GM12891 (cell line): ENCODE measurements around the gene GJD3.

Experiments used
- DNase-seq: peaks from one replicate; pipeline ENCODE4 v3.0.0; 2011; ENCODE audit warnings: low spot score; ENCODE audit not compliant: insufficient read length
- FAIRE-seq: peaks from 2 replicates; lab custom pipeline; 2011; peaks lifted over from hg19 to GRCh38; lab: Jason Lieb, UNC
- PAX5 ChIP-seq: IDR thresholded peaks from 2 replicates; pipeline ENCODE4 v1.6.1; 2011; ENCODE audit warnings: low read length, moderate library complexity, mild to moderate bottlenecking; ENCODE audit not compliant: insufficient read depth, severe bottlenecking
- POLR2A ChIP-seq: IDR thresholded peaks from 2 replicates; pipeline ENCODE4 v1.6.1; 2011; ENCODE audit warnings: low read depth, low read length, control low read depth
- POLR2AphosphoS5 ChIP-seq: IDR thresholded peaks from 2 replicates; pipeline ENCODE4 v1.6.1; 2011; ENCODE audit warnings: low read depth, low read length, control low read depth
- POU2F2 ChIP-seq: IDR thresholded peaks from 2 replicates; pipeline ENCODE4 v1.6.1; 2011; ENCODE audit warnings: low read depth, mild to moderate bottlenecking, control low read depth, low read length, moderate library complexity
- SPI1 ChIP-seq: IDR thresholded peaks from 2 replicates; pipeline ENCODE4 v1.6.1; 2011; ENCODE audit warnings: low read depth, low read length, control low read depth
- TAF1 ChIP-seq: IDR thresholded peaks from 2 replicates; pipeline ENCODE4 v1.6.1; 2011; ENCODE audit warnings: low read depth, low read length, control low read depth

Gene GJD3

DNA sequence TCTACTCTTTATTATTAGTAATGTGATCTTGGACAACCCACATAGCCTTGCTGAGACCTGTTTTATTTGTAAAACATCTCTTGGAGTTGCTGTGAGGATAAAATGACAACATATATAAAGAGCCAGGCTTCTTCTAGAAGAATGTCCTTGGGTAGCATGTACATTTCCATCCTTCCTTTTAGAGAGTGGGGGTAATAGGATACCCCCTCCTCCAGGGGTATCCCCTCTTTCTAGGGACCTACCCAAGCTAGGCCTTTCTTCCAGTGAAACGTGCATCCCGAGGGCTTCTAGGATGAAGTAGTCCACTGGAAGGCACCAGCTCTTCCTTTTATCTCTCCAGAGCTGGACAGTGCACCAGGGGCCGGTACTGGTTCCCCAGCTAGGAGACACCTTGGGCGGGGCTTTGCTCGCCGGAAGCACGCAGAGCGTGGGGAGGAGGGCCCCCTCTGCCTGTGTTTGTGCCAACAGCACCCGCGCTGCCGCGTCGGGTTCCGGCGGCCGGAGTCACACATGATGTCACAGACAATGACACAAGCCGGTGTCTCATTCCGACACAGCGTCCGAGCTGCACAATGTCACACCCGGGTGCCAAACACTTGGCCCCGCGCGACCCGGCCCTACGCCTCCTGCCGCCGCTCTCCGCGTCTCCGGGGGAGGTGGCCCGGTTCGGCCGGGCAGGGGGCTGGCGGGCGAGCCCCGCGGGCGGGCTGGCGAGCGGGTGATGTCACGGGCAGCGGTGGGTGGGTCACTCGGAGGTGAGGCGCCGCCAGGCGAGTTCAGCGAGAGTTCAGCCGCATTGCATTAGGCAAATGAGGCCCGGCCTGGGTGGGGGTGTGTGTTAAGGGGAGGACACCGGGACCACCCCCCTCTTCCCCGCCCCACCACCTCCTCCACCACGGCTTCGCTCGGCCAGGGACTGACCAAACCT is 23.4 kb downstream of the GJD3 start:
- peak; percentile 83 for FAIRE-seq

DNA sequence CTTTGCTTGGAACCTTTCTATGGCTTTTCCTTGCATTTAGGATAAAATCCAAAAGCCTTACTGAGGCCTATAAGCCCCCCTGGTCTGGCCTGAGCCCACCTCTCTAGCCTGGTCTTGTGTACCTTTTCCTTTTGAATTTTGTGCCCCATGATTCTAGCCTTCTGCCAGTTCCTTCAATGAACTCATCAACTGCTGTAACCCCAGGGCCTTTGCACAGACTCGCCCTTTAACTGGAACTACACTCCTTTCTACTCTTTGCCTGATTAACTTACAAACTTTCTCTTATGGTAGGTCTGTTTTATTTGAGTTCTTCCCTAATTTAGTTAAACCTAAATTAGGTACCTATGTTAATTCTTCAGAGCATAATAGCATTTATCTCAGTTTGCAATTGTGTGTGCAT is 24.2 kb downstream of the GJD3 start:
- DNase-seq = no peak
- no peak for FAIRE-seq
- no peak for TF ChIP-seq SPI1
- no peak for TF ChIP-seq POLR2A
- TF ChIP-seq TAF1 = no peak
- TF ChIP-seq PAX5 = no peak
- no peak for TF ChIP-seq POLR2AphosphoS5
- no peak for TF ChIP-seq POU2F2

More for the DNA sequence above, 23.4 kb downstream of the GJD3 start:
- peak; percentile 78 for DNase-seq
- TF ChIP-seq TAF1 (no peak), SPI1 (no peak), POLR2AphosphoS5 (no peak), PAX5 (no peak), POLR2A (no peak), POU2F2 (no peak)

DNA sequence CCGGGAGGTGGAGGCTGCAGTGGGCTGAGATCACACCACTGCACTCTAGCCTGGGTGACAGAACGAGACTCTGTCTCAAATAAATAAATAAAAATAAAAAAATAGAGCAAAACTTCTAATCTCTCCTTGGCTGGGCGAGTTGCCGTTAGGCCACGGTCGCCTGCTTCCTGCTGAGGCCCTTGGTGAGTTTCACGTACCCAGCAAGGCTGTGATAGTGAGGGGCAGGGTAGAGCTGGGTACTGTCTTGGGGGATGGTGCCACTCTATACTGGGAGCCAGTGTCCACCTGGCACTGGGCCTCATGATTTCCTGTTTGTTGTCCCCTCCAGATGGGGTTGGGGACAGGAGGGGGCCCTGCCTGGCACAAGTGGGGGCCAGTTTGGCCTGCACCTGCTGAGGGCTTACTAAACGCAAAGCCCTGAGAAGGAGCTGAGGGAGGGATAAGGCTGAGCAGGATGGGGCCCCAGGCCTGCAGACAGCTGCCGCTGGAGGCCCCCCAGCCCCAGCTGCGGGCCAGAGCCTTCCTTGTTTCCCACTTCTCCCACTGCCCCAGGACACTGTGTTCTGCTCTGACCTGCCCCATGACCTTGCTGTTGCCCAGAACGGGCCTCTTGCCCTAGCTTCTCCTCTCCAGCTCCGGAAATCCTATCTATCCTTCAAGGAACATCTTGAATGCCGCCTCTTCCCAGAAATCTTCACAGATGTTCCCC is 25.4 kb downstream of the GJD3 start:
- DNase-seq (no peak), FAIRE-seq (no peak)
- TF ChIP-seq SPI1 (no peak), PAX5 (no peak), TAF1 (no peak), POU2F2 (no peak), POLR2AphosphoS5 (no peak), POLR2A (no peak)

DNA sequence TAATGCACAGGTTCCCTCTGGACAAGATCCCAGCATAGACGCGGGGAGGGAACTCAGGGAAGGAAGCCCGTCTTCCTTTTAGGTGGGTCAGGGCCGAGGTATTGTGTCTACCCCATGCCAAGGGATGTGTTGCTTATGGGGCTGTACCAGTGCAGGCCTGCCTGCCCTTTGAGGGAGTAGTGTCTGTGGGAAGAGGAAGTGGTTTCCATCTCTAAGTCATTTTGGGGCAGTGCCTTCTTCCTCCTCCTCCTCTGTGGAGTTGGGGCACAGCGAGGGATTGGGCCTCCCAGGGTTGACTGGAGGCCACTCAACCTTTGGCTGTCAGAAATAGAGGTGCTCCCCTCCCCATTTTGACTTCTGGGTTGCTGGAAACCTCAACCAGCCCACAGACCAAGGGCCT is 26.5 kb downstream of the GJD3 start:
- FAIRE-seq (peak; percentile 13), DNase-seq (no peak)

DNA sequence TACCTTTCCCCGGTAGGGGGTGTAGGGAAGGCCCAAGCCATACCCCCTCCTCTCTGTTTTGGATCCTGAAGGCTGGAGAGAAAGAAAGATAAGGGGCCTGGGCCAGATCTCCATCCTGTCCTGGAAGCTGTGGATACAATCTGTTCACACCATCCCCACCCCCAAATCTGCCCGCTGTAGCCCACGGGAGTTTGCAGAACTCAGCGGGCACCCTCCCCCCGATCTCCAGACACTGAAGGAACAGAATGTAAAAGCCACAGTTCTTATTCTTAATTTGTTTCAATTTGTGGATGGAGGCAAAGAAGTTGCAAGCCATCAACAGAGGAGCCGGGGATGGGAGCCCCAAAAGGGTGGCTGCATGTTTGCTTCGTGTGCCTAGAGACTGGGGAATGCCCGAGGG is 27.2 kb downstream of the GJD3 start:
- DNase-seq = no peak
- FAIRE-seq = no peak
- no peak for TF ChIP-seq POU2F2
- TF ChIP-seq POLR2AphosphoS5 = no peak
- TF ChIP-seq POLR2A = no peak
- TF ChIP-seq TAF1 = no peak
- no peak for TF ChIP-seq PAX5
- no peak for TF ChIP-seq SPI1

More for the DNA sequence above, 26.5 kb downstream of the GJD3 start:
- TF ChIP-seq SPI1 = peak; percentile 71
- no peak for TF ChIP-seq PAX5
- TF ChIP-seq POU2F2 = no peak

DNA sequence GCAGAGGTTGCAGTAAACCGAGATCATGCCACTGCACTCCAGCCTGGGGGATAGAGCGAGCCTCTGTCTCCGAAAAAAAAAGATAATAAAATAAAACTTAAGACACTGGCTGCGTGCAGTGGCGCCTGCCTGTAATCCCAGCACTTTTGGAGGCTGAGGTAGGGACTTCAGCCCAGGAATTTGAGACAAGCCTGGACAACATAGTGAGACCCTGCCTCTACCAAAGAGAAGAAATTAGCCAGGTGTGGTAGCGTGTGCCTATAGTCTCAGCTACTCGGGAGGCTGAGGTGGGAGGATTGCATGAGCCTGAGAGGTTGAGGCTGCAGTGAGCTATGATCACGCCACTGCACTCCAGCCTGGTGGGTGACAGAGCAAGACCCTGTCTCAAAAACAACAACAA is 28.9 kb downstream of the GJD3 start:
- TF ChIP-seq PAX5 (no peak), POLR2A (no peak), POU2F2 (no peak), TAF1 (no peak), POLR2AphosphoS5 (no peak), SPI1 (no peak)
- DNase-seq (no peak), FAIRE-seq (no peak)

DNA sequence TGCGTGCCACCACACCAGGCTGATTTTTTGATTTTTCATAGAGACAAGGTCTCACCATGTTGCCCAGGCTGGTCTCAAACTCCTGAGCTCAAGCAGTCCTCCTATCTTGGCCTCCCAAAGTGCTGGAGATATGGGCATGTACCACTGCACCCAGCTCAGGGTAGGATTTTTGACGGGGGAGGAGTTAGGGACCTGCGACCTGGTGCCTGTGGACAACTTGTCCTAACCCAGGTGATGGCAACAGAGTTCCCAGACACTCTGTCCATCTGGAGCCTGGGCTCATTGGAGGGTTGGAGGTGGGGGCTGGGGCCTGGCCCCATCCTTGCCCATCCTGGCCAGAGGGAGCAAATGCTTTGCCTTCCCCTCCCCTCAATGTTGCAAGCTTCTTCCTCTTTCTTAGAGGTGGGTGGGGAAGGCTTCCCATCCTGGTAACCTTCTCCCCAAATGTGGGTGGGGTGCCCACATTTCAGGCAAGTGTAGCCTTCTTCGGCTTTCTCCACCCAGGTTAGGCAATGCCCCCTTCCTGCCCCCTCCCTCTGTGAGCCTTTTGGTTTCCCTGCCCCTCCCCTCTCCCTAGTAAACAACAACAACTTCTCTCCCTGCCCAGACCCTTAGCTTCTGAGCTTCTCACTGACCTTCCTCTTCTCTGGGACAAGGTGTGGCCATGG is 30.6 kb downstream of the GJD3 start:
- TF ChIP-seq TAF1 (no peak), POLR2A (no peak), PAX5 (no peak), POU2F2 (no peak), POLR2AphosphoS5 (no peak), SPI1 (no peak)
- DNase-seq (no peak), FAIRE-seq (no peak)

DNA sequence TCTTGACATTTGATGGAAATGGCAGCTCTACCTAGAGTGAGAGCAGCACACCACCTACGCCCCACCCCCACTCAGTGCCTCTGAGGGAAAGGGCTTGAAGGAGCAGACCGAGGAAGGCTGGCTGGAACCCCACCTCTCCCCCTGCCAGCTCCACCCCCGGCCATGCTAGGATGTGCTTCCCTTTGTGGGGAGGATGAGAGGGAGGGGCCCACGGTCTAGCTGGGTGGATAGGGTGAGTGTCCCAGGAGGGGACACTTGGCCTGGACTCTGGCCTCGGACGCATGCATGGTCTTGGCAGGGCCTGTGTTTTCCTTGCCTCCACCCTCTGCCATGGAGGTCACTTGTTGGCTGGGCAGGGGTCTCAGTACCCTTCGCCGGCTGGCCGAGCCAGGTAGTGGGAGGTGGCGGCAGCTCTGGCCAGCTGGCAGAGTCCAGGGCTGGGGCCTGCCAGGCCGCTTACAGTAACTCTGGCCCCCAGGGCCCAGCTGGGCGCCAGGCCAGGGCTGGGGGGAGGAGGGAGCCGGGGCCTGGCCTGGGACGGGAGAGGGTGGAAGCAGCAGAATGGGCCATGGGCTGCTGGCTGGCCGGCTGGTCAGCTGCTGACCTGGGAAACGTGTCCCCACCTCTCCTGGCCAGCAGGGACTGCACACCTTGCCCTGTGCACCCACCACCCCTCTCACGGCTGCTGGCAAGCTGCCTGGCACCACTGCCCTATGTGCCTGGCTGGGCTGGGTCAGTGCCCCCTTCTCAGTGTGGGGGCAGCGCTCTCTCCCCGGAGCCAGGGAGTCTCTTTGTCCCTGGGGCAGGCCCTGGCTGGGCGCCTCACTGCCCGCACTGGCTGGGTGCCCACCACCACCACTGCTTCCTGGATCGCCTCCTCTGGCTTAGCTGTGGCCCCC is 32.5 kb downstream of the GJD3 start:
- DNase-seq (no peak), FAIRE-seq (no peak)
- TF ChIP-seq POU2F2 (no peak), SPI1 (no peak), POLR2A (no peak), POLR2AphosphoS5 (no peak), PAX5 (no peak), TAF1 (no peak)

DNA sequence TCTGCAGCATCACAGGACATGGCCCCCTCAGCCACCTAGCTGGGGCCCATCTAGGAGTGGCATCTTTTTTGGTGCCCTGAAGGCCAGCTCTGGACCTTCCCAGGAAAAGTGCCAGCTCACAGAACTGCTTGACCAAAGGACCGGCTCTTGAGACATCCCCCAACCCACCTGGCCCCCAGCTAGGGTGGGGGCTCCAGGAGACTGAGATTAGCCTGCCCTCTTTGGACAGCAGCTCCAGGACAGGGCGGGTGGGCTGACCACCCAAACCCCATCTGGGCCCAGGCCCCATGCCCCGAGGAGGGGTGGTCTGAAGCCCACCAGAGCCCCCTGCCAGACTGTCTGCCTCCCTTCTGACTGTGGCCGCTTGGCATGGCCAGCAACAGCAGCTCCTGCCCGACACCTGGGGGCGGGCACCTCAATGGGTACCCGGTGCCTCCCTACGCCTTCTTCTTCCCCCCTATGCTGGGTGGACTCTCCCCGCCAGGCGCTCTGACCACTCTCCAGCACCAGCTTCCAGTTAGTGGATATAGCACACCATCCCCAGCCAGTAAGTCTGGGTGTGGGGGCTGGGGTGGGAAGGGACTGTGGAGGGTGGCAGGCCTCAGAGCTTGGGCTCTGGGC is 33.6 kb downstream of the GJD3 start:
- TF ChIP-seq POU2F2 (no peak), PAX5 (no peak), POLR2A (no peak), SPI1 (no peak), POLR2AphosphoS5 (no peak), TAF1 (no peak)
- FAIRE-seq = no peak

More for the DNA sequence above, 33.6 kb downstream of the GJD3 start:
- no peak for DNase-seq
